Stimulated activated CD8-positive, alpha-beta memory T cell treated with anti-CD3 and anti-CD28 coated beads, Interleukin-15, amount 100 ng/mL, for 4 hours (primary cell): Measurements from ENCODE around the gene JAM3.
"Not testable (repeated sequence)": the region's sequence is repeated elsewhere in the genome, so short reads cannot be mapped to it uniquely, and the experiment has no call there.

Experiments used
- DNase-seq, 2 donors: peaks; one replicate each; pipeline ENCODE4 v3.0.0-alpha.2; 2020; ENCODE audit warnings: low read depth in 2 of 2

The JAM3 gene

DNA sequence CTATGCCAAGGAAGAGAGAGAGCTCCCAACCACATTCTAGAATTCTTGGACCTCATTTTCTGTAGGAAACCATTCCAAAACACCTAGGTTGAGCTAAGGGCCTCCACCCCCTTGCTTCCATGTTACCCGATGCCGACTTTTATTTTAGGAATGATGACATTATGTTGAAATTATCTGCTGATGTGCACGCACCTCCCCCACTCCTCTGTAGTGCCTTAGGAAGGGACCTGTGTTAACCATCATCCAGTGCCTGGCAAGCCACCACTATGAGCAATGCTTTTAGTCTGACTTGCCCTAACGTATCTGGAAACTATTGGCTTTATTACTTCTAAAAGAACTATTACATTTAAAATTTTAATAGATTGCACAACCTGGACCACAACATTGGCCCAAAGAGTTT lies 112.8 kb downstream of the JAM3 start:
- DNase-seq: no peak

DNA sequence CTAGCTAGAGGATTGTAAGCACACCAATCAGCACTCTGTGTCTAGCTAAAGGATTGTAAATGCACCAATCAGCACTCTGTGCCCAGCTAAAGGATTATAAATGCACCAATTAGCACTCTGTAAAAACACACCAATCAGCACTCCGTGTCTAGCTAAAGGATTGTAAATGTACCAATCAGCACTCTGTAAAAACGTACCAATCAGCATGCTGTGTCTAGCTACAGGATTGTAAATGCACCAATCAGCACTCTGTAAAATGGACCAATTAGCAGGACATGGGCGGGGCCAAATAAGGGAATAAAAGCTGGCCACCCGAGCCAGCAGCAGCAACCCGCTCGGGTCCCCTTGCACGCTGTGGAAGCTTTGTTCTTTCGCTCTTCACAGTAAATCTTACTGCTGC lies 119.2 kb downstream of the JAM3 start:
- not testable (repeated sequence) for DNase-seq

DNA sequence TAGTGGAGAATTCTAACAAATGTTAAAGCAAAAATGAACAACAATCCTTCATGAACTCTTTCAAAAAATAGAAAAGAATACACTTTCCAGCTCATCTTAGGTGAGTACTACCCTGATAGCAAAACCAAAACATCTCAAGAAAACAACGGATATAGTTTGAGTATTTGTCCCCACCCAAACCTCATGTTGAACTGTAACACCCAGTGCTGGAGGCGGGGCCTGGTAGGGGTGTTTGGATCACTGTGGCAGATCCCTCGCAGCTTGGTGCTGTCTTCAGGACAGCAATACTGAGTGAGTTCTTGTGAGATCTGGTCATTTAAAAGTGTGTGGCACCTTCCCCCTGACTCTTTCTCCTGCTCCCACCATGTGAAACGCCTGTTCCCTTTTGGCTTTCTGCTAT lies 127.9 kb downstream of the JAM3 start:
- DNase-seq: no peak

- no peak for DNase-seq
These were observed 130.7 kb downstream of the JAM3 start for GRCh38 chr11:134199531-134199930.

GRCh38 chr11:134200688-134201087 lies 131.8 kb downstream of the JAM3 start:
- no peak for DNase-seq
